GM10248 (cell line): ENCODE measurements around the gene FAM228A.
"Not testable (repeated sequence)": the region's sequence is repeated elsewhere in the genome, so short reads cannot be mapped to it uniquely, and the experiment has no call there.

Source experiments
- CTCF ChIA-PET: fragments of 300-600 bp; sonication (Branson Sonifier 250); formaldehyde crosslinking; extraction: SDS; loops from one replicate; lab custom pipeline; 2021; ENCODE audit warnings: antibody characterized with exemption; lab: Yijun Ruan, JAX
- POLR2A ChIA-PET: fragments of 350-650 bp; sonication (Branson Sonifier 250); formaldehyde crosslinking; extraction: SDS; loops from one replicate; lab custom pipeline; 2020; ENCODE audit warnings: antibody characterized with exemption; lab: Yijun Ruan, JAX
- DNase-seq: peaks from one replicate; pipeline ENCODE4 v3.0.0; 2012; ENCODE audit errors: extremely low spot score
- TF ChIP-seq, protein P1 (sequence below): IDR thresholded peaks from 2 replicates; pipeline ENCODE4 v1.5.1; 2012; ENCODE audit warnings: mild to moderate bottlenecking, low read depth; ENCODE audit errors: extremely low read depth, missing control alignments, control extremely low read depth

Gene FAM228A

DNA sequence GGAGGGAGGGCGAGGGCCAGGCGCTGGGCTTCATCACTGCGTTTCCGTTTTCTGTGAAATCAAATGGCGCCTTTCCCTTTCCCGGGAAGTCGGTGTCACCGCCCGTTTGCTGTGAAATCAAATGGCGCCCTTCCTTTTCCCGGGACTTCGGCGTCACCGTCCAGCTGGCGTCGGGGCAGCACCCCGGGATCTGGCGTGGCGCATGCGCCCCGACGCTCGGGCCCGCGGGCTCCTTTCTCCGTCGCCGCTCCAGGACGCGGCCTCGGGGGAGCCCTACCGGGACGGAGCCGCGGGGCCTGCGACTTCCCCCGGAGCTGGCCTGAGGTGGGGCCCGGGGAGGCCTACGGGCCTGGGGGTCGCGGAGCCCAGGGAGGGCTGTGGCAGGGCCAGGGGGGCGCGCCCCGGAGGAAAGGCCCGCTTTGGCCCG lies at the start of gene FAM228A:
FAM228A (plus strand) TSS at position 203 of the 427 bp plus-strand sequence. CDS start 428 bp downstream, outside the sequence.
- TF ChIP-seq, protein P1, sequence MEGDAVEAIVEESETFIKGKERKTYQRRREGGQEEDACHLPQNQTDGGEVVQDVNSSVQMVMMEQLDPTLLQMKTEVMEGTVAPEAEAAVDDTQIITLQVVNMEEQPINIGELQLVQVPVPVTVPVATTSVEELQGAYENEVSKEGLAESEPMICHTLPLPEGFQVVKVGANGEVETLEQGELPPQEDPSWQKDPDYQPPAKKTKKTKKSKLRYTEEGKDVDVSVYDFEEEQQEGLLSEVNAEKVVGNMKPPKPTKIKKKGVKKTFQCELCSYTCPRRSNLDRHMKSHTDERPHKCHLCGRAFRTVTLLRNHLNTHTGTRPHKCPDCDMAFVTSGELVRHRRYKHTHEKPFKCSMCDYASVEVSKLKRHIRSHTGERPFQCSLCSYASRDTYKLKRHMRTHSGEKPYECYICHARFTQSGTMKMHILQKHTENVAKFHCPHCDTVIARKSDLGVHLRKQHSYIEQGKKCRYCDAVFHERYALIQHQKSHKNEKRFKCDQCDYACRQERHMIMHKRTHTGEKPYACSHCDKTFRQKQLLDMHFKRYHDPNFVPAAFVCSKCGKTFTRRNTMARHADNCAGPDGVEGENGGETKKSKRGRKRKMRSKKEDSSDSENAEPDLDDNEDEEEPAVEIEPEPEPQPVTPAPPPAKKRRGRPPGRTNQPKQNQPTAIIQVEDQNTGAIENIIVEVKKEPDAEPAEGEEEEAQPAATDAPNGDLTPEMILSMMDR, result no peak
- CTCF ChIA-PET, result interaction anchor here (2.2 to 5.2 kb wide), 2 partner anchors 10 to 11 kb away, joined by 6 to 27 read pairs; no protein-coding TSS in a partner anchor
- DNase-seq, result no peak
- POLR2A ChIA-PET, result no interaction called here

GRCh38 chr2:24125956-24126355 lies 48.9 kb upstream of the FAM228A start:
- CTCF ChIA-PET, result interaction anchor here (2.8 kb wide), 1 partner anchor 42 kb away, joined by 16 read pairs; the partner anchor contains the start of gene TP53I3
- no peak for DNase-seq
- TF ChIP-seq, protein P1, result no peak
- POLR2A ChIA-PET, result no interaction called here

- TF ChIP-seq, protein P1, result no peak
- ChIA-PET CTCF (no interaction called here), POLR2A (interaction anchor here (0.7 kb wide), 1 partner anchor 207 kb away, joined by 6 read pairs; no protein-coding TSS in a partner anchor)
- no peak for DNase-seq
These were observed 42.3 kb upstream of the FAM228A start for GRCh38 chr2:24132543-24132942.

- DNase-seq, POLR2A ChIA-PET: not testable (repeated sequence)
- CTCF ChIA-PET, result interaction anchor here (1.0 kb wide), 1 partner anchor 13 kb away, joined by 3 read pairs; no protein-coding TSS in a partner anchor
These were observed 34.5 kb upstream of the FAM228A start for GRCh38 chr2:24140305-24140704.

DNA sequence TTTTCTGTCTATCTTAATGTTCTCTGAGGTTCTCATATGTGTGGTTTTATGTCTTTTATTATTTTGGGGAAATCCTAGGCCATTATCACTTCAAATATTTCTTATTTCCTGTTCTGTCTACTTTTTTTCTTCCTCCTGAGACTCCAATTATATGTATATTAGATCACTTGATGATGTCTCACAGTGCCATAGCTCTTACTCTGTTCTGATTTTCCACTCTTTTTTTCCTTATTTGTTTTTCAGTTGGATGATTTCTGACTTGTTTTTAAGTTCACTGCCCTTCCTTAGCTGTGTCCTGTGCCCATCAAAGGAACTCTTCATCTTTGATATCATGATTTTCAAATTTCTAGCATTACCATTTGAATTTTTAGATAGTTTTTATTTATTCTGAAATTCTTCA lies 27.5 kb upstream of the FAM228A start:
- ChIA-PET POLR2A (no interaction called here), CTCF (no interaction called here)
- TF ChIP-seq, protein P1, result no peak
- no peak for DNase-seq

- TF ChIP-seq, protein P1, result no peak
- POLR2A ChIA-PET, result no interaction called here
- CTCF ChIA-PET, result interaction anchor here (1.0 to 4.0 kb wide), 3 partner anchors 11 to 30 kb away, joined by 3 to 22 read pairs (median 3); partner anchors contain the start of gene PFN4
- no peak for DNase-seq
These were observed 22.2 kb upstream of the FAM228A start for GRCh38 chr2:24152413-24153197.

- POLR2A ChIA-PET, result no interaction called here
- TF ChIP-seq, protein P1, result no peak
- DNase-seq, result no peak
- CTCF ChIA-PET, result interaction anchor here (1.0 to 4.0 kb wide), 4 partner anchors 10 to 69 kb away, joined by 3 to 22 read pairs (median 3); partner anchors contain the start of genes PFN4 and TP53I3
These were observed 21.4 kb upstream of the FAM228A start for GRCh38 chr2:24153478-24153877.
